Mammary epithelial cell (primary cell): ENCODE measurements around the gene PRELID3B.

Source experiments
- CTCF ChIP-seq, 2 donors: IDR thresholded peaks in 1 of 2; conservative IDR thresholded peaks in 1 of 2; 2 replicates each; pipeline ENCODE4 v1.5.1; 2011 to 2012; ENCODE audit warnings: inconsistent platforms in 2 of 2, low read length in 2 of 2, mild to moderate bottlenecking in 2 of 2, control low read depth in 1 of 2, low read depth in 1 of 2; ENCODE audit not compliant: insufficient read depth in 1 of 2; ENCODE audit errors: extremely low read depth in 1 of 2
- EZH2 ChIP-seq: IDR thresholded peaks from 2 replicates; pipeline ENCODE4 v1.6.1; 2012; ENCODE audit warnings: low read length, inconsistent platforms, borderline replicate concordance

GRCh38 chr20:59044295-59044694 lies 1.7 kb upstream of the PRELID3B start:
- TF ChIP-seq CTCF (conservative IDR thresholded peaks at IDR 0.05 in 1 of 2, IDR thresholded peaks at IDR 0.05 in 1 of 2; ENCODE audit: extremely low read depth in 1 of 2, insufficient read depth in 1 of 2, low read depth in 1 of 2, low read length in 2 of 2): no peak
- no peak for TF ChIP-seq EZH2
